ENCODE results near the gene GSC.
"Not testable (repeated sequence)": the region's sequence is repeated elsewhere in the genome, so short reads cannot be mapped to it uniquely, and the experiment has no call there.

GSC gene

DNA sequence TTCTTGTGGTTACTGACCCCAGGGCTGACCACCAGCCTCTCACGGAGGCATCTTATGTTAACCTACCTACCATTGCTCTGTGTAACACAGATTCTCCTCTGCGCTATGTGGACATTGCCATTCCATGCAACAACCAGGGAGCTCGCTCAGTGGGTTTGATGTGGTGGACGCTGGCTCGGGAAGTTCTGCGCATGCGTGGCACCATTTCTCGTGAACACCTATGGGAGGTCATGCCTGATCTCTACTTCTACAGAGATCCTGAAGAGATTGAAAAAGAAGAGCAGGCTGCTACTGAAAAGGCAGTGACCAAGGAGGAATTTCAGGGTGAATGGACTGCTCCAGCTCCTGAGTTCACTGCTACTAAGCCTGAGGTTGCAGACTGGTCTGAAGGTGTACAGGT lies 43.3 kb downstream of the GSC start:
- not testable (repeated sequence) for H3K27me3 ChIP-seq (ENCODE audit: control insufficient read depth, insufficient read depth, low read length); H3K9ac ChIP-seq (ENCODE audit: low read length); H3K36me3 ChIP-seq (ENCODE audit: control insufficient read depth, insufficient read depth, low read length); H3K9me3 ChIP-seq (ENCODE audit: control insufficient read depth, low read length); H3K4me3 ChIP-seq (ENCODE audit: low read length); H3K4me1 ChIP-seq (ENCODE audit: control insufficient read depth, insufficient read depth, low read length)

DNA sequence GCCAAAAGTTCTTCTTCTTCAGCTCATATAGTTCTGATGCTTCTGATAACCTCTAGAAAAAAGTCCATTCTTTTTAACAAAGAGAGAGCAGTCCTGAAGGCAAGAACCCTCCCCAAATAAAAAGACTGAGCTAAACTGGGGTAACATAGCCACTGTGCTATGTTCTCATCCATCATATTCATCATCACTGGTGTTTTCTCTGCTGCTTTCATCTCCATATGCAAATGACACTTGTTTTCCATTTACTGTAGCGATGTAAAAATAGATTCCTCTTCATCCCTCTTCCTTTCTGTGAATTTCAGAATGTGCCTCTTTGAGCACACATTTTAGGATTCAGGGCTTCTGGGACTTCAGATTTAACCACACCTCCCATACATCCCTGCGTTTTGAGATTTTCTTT lies 44.9 kb downstream of the GSC start:
- Histone ChIP-seq H3K9me3 (ENCODE audit: control insufficient read depth, low read length) (no peaks in the 10 kb centered on the region), H3K4me1 (ENCODE audit: control insufficient read depth, insufficient read depth, low read length) (no peaks in the 10 kb centered on the region), H3K36me3 (ENCODE audit: control insufficient read depth, insufficient read depth, low read length) (no peaks in the 10 kb centered on the region), H3K9ac (ENCODE audit: low read length) (no peak overlapping the region), H3K27me3 (ENCODE audit: control insufficient read depth, insufficient read depth, low read length) (no peaks in the 10 kb centered on the region), H3K4me3 (ENCODE audit: low read length) (no peak overlapping the region)

DNA sequence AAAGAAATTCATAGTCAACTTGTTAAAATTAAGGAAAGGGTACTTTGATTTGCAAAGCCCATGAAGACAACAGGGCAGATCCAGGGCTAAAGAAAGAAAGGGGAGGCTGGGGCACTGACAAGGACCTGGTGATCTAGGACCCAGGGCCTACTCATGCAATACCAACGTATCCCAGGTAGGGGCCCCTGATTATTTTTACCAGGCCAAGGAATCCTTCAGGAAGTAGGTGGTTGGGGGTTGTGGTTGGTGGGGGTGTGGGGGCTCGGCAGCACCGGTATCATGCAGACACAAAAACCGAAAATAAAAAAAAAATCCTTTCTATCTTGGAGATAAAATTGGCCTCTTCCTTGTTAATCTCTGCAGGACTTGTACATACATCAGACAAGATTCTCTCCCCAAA lies 47.5 kb downstream of the GSC start:
- Histone ChIP-seq H3K9me3 (ENCODE audit: control insufficient read depth, low read length) (no peaks in the 10 kb centered on the region), H3K27me3 (ENCODE audit: control insufficient read depth, insufficient read depth, low read length) (no peaks in the 10 kb centered on the region), H3K9ac (ENCODE audit: low read length) (no peak overlapping the region), H3K36me3 (ENCODE audit: control insufficient read depth, insufficient read depth, low read length) (no peaks in the 10 kb centered on the region), H3K4me3 (ENCODE audit: low read length) (no peak overlapping the region), H3K4me1 (ENCODE audit: control insufficient read depth, insufficient read depth, low read length) (no peaks in the 10 kb centered on the region)
